HG02870 (cell line): ENCODE data around the gene ABAT.
A peak's percentile ranks its signal among the peaks of the same experiment; 100 is the strongest.

Source experiments
- ATAC-seq: cut with Tn5 transposase; IDR thresholded peaks from one replicate; pipeline ENCODE4 v1.9.1; 2021; ENCODE audit warnings: mild to moderate bottlenecking, moderate library complexity; ENCODE audit not compliant: unreplicated experiment

ABAT gene

DNA sequence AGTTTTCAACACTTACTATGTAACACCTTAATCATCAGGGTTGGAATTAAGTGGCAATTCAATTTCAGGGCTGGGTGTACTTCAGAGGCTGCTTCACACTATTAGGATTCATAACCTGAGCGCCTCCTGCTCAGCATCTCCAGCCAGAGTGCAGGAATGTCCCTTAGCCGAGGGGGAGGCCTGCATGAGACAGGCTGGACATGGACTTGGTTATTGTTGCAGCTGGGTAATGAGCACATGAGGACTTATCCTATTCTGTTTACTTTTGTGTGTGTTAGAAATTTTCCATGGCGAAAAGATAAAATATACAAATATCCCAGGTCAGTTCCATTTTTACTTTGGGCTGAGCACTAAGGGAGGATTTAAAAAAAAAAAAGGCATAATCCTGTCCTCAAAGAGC is 133.6 kb downstream of the ABAT start:
- ATAC-seq: no peak

DNA sequence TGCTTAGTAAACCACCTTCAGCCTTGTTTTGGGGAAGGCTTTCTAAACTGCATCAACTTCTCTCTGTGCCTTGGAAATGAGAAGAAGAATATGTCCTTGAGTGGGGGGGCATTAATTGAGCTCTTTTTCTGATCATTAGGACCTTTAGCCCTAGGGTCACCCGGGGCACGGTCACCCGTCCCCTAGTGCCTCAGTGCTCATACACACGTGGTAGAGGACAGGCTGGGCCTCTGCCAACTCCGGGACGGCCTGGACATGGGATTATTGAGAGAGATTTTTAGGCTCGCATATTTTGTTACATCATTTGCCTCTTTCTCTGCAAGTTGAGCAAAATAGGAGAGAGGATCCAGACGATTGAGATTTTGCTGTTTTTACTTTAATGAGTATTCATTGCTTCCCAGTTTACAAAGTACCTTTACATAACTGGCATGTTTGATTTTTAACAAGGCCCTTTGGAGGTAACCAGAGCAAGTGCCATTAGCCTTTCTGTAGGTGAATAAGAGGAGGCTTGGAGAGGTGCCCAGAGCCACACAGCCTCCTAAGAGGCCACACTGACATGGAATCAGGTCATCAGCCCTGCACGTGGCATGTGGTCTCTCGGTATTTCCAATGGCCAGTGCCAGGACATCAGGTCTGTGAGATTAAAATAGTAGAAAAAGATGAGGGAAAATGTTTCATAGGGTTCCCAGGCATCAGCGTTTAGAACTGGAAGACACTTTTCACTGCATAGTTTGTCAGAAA is 134.4 kb downstream of the ABAT start:
- no peak for ATAC-seq

DNA sequence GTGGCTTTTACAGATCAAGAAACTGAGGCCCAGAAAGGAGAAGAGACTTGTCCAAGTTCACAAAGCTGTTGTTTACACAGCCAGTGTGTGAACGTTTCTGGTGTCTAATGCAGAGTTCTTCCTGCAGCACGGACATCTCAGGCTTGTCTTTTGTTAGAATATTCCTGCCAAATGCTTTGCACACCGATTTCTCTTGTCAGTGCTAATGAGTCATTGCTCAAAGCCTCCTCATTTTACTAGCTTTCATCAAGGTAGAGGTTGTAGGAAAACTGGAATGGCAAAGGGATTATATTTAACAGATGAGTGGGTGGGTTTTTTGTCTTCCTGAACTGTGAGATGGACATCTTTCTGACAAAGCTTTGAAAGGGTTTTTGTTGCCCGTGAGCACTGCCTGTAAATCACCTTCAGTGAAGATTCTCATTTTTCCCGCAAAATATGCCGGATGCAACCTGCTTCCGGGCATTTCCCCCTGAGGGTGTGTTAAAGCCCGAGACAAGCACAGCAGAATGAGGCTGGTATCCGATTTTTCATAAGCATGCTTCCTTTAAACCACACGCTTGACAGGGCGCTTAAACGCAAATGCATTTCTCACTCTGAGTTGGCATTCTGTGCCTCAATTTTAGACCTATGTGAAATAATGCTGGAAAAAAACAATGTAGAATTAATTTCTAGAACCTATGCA is 137.9 kb downstream of the ABAT start:
- no peak for ATAC-seq

DNA sequence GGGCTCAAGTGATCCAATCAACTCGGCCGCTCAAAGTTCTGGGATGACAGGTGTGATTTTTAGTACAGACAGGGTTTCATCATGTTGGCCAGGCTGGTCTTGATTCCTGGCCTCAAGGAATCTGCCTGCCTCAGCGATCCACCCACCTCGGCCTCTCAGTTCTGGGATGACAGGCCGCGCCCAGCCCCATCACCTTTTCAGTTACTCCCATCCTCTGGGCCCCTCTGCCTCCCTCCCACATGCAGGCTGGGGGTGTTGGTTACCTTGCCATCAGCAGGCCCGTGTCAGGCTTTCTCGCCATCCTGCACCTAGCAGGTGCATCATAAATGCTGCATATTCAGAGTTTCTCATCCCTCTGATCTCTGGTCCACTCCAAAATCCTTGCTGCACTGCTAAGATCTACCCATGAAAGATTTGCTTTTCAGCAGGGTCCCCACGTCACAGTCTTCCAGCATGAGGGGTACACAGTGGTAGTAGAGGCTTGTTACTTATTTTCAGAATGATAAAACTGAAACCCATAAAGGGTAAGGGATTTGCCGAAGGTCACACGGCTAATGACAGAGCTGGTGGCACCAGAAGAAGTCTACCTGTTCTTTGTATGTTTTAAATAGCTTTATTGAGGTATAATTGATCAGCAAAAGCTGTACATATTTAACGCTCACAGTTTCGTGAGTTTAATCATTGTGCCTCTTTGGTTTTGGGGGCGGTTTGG is 139.8 kb downstream of the ABAT start:
- no peak for ATAC-seq

DNA sequence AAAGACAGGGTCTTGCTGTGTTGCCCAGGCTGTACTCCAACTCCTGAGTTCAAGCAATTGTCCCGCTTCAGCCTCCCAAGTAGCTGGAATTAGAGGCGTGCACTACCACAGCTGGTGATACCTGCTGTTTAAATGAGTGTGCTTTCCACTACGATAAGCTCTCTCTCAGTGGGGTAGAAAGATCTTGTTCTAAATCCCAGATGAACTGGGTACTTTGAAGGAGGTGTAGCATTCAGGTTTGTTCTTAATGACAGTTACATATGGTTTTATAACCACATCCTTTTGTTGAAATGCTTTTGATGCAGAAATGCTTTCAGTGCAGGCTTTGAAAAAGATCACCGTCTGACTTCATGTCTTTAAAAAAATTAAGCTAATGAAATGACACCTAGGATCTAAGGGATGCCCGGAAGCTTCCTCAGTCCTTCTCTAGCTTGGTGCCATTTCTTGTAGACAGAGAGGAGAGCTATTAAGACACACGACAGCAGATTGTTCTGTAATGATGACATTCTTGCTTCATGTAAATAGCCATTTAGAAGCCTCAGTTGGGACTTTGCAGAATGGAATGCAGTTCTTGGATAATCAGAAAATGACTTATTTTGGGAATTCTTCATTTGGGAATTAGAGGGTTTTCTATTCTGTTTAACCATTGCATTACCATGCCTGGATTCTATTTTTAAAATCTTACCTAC is 142.7 kb downstream of the ABAT start:
- no peak for ATAC-seq

DNA sequence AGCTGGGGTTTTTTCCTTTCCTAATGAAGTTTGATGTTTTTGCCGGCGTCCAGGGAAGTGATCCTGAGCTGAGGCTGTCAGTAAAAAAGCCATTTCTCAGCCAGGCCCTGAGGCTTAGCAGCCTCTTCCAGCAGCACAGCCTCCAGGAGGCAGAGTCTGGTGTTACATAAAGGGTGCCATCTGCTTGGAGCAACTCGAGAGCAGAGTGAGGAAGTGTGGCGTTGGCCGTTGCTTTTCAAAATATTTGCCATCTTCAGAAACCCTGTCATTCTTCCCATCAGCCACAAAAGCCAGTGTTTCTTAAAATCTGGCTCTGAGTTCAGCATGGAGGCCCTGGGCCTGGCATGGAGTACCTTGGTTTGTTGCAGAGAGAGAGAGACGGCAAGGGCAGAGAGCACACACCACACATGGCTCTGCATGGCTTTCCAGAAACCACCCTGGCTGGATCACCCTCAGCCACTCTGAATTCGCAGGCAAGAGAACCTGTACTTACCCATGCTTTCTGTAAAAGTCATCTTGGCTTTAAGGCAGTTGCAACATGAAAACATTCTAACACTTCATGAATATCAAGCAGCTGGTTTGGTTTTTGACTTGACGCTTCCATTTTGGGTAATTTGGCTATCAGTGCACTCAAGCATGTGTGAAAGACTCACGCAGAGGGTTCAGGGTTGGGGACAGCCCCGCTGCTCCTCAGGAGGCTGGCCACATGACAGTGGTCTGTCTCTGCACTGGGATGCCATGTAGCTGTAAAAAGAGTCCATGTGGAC is 144.3 kb downstream of the ABAT start:
- peak; percentile 88 for ATAC-seq

DNA sequence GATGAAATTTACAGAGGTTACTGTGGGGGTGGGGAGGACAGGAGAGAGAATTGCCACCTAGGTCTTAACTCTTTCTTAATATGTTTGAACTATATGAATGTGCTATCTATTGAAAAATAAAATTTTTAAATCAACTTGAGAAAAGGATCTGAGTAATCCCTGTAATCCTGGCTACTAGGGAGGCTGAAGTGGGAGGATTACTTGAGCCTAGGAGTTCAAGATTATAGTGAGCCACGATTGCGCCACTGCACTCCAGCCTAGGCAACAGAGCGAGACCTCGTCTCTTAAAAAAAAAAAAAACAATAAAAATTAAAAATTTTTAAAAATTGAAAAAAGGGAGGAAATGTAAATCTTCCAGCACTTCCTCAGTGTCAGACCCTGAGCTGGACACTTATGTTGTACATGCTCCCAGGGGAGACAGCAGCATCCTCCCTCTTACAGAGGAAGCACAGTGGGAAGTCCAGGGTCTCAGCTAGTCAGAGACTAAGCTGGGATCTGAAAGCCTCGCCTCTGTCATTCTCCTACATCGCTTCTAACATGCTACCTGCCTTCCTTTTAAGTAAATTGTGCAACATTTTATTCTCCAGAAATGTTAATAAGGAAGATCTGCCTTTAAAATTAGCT is 145.1 kb downstream of the ABAT start:
- no peak for ATAC-seq

DNA sequence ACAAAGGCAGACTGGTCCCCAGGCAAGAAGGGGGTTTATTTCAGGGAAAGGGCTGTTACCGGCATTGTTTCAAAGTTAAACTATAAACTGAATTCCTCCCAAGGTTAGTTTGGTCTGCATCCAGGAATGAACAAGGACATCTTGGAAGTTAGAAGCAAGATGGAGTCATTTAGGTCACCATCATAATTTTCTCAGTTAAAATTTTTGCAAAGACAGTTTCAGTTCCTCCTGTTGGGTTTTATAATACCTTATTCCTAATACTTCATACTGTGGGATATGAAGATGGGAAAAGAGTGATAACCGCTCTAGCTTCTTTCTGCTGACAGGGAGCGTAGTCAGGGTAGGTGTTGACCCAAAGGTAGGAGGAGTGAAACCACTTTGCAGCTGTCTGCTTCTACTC is 148.0 kb downstream of the ABAT start:
- ATAC-seq: no peak

DNA sequence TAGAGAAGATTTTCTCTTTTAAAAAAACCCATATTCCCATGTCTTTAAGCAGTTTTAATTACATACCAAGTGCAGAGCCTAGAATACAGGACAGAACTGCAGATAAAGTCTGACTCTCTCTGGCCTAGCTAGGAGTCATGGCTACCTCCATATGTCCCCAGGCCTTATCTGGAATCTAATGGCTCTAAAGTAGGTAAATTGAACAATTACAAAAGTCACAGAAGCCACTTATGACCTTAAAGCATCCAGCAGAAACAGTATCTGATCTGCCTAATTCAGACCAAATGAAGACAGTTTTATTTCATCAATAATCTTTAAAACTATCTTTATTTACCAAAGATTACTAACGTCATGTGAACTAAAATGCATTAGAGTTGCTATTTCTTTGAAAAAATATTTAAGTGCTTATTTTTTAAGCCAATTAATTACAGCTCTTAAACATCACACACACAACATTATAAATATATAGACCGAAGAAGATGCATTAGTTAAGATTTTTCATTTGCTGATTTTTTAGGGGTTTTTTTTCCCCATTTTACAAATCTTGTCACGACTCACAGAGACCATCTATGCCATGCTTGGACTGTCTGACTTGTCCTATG is 152.0 kb downstream of the ABAT start:
- ATAC-seq: no peak

DNA sequence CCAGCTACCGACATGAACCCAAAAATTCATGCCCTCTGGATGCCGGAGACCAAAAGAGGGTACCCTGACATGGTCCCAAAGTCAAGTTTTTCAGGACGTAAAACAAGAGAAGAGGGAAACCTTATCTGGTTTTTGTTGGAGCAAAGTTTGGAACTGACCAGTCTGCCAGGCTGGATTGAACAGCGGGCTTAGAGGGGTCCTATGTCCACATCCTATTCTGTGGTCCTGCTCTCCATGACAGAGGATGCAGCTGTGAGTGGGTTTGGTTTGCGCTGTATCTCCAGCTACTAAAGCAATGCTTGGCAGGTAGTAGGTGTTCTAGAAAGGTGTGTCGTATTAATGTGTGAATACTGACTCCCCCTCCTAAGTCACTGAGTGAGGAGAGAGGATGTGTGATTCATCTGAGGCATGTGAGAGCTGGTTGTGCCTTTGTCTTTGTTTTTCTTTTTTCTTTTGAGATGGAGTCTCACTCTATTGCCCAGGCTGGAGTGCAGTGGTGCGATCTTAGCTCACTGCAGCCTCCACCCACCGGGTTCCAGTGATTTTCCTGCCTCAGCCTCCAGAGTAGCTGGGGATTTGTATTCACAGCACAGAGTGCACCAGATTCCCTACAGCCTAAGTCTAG is 154.2 kb downstream of the ABAT start:
- ATAC-seq: no peak

DNA sequence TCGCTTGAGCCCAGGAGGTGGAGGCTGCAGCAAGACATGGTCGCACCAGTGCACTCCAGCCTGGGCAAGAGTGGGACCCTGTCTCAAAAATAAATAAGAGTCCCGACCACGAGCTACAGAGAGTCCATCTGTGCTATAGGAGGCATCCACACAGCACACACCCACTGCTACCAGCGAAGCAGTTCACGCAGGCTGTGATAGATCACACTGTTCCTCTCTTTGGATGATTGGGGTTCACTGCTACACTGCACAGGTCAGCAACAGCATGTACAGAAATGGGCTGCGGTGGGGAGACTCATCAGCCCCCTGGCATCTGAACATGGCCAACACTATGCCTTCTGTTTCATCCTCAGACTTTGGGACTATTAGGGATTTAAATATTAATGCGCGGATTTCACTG is 157.0 kb downstream of the ABAT start:
- no peak for ATAC-seq

DNA sequence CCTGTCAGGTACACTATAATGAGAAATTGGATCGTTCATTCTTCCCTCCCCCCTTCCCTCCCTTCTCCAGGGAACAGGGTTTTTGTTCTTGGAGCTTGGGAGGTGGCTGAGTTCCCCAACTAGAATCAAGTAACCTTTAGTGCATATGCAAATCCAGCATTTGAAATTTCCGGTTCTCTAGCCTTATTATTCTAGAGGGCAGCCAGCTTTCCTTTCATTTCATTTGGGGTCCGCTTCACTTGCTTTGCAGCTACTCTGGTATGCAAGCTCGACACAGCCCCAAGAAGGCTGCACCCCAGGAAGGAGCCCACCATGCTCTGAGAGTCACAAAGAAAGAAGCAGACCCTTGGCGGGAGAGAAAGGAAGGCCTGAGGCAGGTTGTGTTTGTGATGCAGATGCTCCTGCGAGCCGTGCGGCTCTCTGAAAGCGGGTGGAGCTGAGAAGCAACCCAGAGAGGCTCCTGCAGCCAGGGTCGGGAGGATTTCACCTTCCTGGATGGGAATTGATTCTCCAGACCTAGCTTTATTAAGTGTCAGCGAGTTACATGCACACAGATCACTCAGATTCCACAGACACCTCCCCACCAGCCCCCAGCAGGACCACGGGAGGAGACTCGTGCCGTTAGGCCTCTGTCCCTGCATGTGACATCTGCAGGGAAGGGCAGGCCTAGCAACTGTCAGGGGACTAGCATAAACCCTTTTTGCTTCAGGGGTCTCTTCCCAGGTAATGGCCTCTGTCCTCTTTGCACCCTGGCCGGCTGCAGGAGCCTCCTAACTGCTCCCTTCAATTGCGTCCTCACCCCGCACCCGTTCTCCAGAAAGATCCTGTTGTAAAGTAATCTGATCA is 157.7 kb downstream of the ABAT start:
- ATAC-seq: no peak

DNA sequence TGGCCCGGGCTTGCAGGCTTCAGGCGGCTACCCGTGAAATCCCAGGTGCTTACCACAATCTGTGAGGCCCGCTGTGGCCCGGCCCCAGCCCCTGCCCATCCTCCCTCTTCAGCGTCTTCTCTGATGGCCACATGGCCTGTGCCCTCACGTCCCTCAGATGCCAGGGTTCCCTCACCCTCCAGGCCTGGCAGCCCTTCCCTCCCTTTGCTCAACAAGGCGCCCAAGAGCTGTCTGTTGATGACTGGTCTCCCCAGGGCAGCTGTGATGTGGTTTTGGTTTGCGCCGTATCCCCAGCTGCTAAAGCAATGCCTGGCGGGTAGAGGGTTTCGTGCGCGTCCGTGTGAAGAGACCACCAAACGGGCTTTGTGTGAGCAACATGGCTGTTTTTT is 158.3 kb downstream of the ABAT start:
- ATAC-seq: no peak
